ENCODE measurements around the gene NEDD8. TPM values are rescaled to one million over a fixed set of nuclear protein-coding genes. Genes with fewer than 3 reads are reported as not detected.

The NEDD8 gene
- total RNA-seq, 4 donors from 2014 or later: 141 to 178 (median 162) TPM

GRCh38 chr14:24278424-24278823 is 46.3 kb upstream of the NEDD8 start:
- H3K9me3 ChIP-seq: no peaks in the 10 kb centered on the region
- H3K4me3 ChIP-seq: no peak overlapping the region
- no peaks in the 10 kb centered on the region for H3K36me3 ChIP-seq
- H3K27ac ChIP-seq: no peak overlapping the region
- DNase-seq (no peak), ATAC-seq (no peak)
- intact Hi-C loops (cut with DNase I; ENCODE audit: low total_unique reads): no loop called here
- peaks cover 0 to 3% of the 10 kb centered on the region in 2 donors for H3K4me1 ChIP-seq
- no peak for TF ChIP-seq CTCF (IDR thresholded peaks at IDR 0.05 in 4 of 5, conservative IDR thresholded peaks at IDR 0.05 in 1 of 5)
- TF ChIP-seq POLR2A (IDR thresholded peaks at IDR 0.05): no peak
- H3K27me3 ChIP-seq: no peaks in the 10 kb centered on the region
- in situ Hi-C loops (cut with MboI; ENCODE audit: low sequenced_read_pairs in 4 of 4): no loop called here

GRCh38 chr14:24277606-24278321 is 45.6 kb upstream of the NEDD8 start:
- TF ChIP-seq POLR2A (IDR thresholded peaks at IDR 0.05) (no peak), CTCF (IDR thresholded peaks at IDR 0.05 in 4 of 5, conservative IDR thresholded peaks at IDR 0.05 in 1 of 5) (no peak)
- ATAC-seq: no peak
- no peak for DNase-seq

GRCh38 chr14:24277071-24277470 is 44.9 kb upstream of the NEDD8 start:
- H3K27ac ChIP-seq: no peak overlapping the region
- no peak overlapping the region for H3K4me3 ChIP-seq
- no peaks in the 10 kb centered on the region for H3K27me3 ChIP-seq
- intact Hi-C loops (cut with DNase I; ENCODE audit: low total_unique reads): no loop called here
- DNase-seq (no peak), ATAC-seq (no peak)
- in situ Hi-C loops (cut with MboI; ENCODE audit: low sequenced_read_pairs in 4 of 4): no loop called here
- H3K4me1 ChIP-seq: peaks cover under 1 to 3% of the 10 kb centered on the region in 2 donors
- H3K36me3 ChIP-seq: no peaks in the 10 kb centered on the region
- no peak for TF ChIP-seq POLR2A (IDR thresholded peaks at IDR 0.05)
- TF ChIP-seq CTCF (IDR thresholded peaks at IDR 0.05 in 4 of 5, conservative IDR thresholded peaks at IDR 0.05 in 1 of 5): no peak
- no peaks in the 10 kb centered on the region for H3K9me3 ChIP-seq

More at GRCh38 chr14:24277606-24278321, 45.6 kb upstream of the NEDD8 start:
- in situ Hi-C loops (cut with MboI; ENCODE audit: low sequenced_read_pairs in 4 of 4) (no loop called here), intact Hi-C loops (cut with DNase I; ENCODE audit: low total_unique reads) (no loop called here)
- H3K27ac ChIP-seq: no peak overlapping the region
- no peaks in the 10 kb centered on the region for H3K9me3 ChIP-seq
- H3K36me3 ChIP-seq: no peaks in the 10 kb centered on the region
- H3K4me3 ChIP-seq: no peak overlapping the region
- H3K27me3 ChIP-seq: no peaks in the 10 kb centered on the region
- H3K4me1 ChIP-seq: peaks cover 0 to 3% of the 10 kb centered on the region in 2 donors

GRCh38 chr14:24274101-24274543 is 42.0 kb upstream of the NEDD8 start:
- in situ Hi-C loops (cut with MboI; ENCODE audit: low sequenced_read_pairs in 4 of 4): no loop called here
- intact Hi-C loops (cut with DNase I; ENCODE audit: low total_unique reads): no loop called here
- Histone ChIP-seq H3K4me1 (peaks cover 4 to 6% of the 10 kb centered on the region in 2 donors), H3K27ac (no peak overlapping the region), H3K27me3 (no peaks in the 10 kb centered on the region), H3K9me3 (no peaks in the 10 kb centered on the region), H3K4me3 (no peak overlapping the region), H3K36me3 (peaks cover 0 to 10% of the 10 kb centered on the region in 2 donors)
- TF ChIP-seq CTCF (IDR thresholded peaks at IDR 0.05 in 4 of 5, conservative IDR thresholded peaks at IDR 0.05 in 1 of 5) (no peak), POLR2A (IDR thresholded peaks at IDR 0.05) (no peak)
- DNase-seq (no peak), ATAC-seq (no peak)

Measured in gastrocnemius medialis (tissue), 4 donors.